HL-60 (cell line): ENCODE results near the gene SLC5A11.

Source experiments
- DNase-seq, 2 experiments: peaks; one replicate each; pipeline ENCODE4 v3.0.0-alpha.2; 2010 to 2020; ENCODE audit warnings: low read depth in 1 of 2, low spot score in 1 of 2
- H3K27ac ChIP-seq: fragments of 250-450 bp; sonication (Bioruptor Pico); replicated peaks from 2 replicates; pipeline ENCODE4 v1.5.1; 2020; ENCODE audit warnings: mild to moderate bottlenecking, moderate library complexity
- H3K27me3 ChIP-seq: fragments of 250-450 bp; sonication (Bioruptor Pico); 2 replicates; pipeline ENCODE4 v1.5.1; 2021; ENCODE audit warnings: mild to moderate bottlenecking, moderate library complexity; ENCODE audit not compliant: insufficient read depth, poor library complexity, severe bottlenecking
- H3K4me3 ChIP-seq: replicated peaks from 2 replicates; pipeline ENCODE4 v1.5.1; 2011; ENCODE audit warnings: mild to moderate bottlenecking, control low read depth, low read length; ENCODE audit not compliant: insufficient read depth
- GABPA ChIP-seq: IDR thresholded peaks from 2 replicates; pipeline ENCODE4 v1.6.1; 2012; ENCODE audit warnings: low read depth
- POLR2AphosphoS5 ChIP-seq: IDR thresholded peaks from 2 replicates; pipeline ENCODE4 v1.6.1; 2012; ENCODE audit warnings: low read depth
- SPI1 ChIP-seq: IDR thresholded peaks from 2 replicates; pipeline ENCODE4 v1.6.1; 2012; ENCODE audit warnings: low read depth, mild to moderate bottlenecking, borderline replicate concordance
- TF ChIP-seq, protein P1 (sequence below): IDR thresholded peaks from 2 replicates; pipeline ENCODE4 v1.6.1; 2012; ENCODE audit warnings: low read depth; ENCODE audit not compliant: insufficient replicate concordance
- TF ChIP-seq, protein P2 (sequence below): IDR thresholded peaks from one replicate; pipeline ENCODE4 v1.5.1; 2011; ENCODE audit warnings: low read length, control low read depth, inconsistent platforms; ENCODE audit not compliant: insufficient read depth

SLC5A11 gene

DNA sequence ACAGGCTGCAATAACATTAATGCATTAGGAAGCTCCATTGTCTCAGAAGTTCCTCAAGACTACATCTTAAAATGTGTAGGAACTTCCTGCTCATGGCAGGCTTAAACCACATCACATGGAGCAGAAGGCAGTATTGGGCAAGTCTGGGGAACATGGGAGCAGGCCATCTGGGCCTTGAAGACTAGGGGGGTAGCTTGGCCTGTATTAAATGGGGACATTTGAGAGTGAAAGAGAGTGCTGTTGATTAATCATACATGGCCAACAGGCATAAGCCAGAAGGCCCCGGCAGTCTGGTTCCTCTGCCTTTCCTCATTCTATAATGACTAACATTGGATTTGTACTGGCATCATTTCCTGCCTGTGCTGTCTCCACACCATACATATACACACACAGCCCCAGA lies 25.2 kb upstream of the SLC5A11 start:
- no peak overlapping the region for H3K27ac ChIP-seq
- TF ChIP-seq SPI1 = no peak
- TF ChIP-seq, protein P1, sequence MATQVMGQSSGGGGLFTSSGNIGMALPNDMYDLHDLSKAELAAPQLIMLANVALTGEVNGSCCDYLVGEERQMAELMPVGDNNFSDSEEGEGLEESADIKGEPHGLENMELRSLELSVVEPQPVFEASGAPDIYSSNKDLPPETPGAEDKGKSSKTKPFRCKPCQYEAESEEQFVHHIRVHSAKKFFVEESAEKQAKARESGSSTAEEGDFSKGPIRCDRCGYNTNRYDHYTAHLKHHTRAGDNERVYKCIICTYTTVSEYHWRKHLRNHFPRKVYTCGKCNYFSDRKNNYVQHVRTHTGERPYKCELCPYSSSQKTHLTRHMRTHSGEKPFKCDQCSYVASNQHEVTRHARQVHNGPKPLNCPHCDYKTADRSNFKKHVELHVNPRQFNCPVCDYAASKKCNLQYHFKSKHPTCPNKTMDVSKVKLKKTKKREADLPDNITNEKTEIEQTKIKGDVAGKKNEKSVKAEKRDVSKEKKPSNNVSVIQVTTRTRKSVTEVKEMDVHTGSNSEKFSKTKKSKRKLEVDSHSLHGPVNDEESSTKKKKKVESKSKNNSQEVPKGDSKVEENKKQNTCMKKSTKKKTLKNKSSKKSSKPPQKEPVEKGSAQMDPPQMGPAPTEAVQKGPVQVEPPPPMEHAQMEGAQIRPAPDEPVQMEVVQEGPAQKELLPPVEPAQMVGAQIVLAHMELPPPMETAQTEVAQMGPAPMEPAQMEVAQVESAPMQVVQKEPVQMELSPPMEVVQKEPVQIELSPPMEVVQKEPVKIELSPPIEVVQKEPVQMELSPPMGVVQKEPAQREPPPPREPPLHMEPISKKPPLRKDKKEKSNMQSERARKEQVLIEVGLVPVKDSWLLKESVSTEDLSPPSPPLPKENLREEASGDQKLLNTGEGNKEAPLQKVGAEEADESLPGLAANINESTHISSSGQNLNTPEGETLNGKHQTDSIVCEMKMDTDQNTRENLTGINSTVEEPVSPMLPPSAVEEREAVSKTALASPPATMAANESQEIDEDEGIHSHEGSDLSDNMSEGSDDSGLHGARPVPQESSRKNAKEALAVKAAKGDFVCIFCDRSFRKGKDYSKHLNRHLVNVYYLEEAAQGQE = no peak
- TF ChIP-seq POLR2AphosphoS5 = no peak
- TF ChIP-seq GABPA = no peak
- TF ChIP-seq, protein P2, sequence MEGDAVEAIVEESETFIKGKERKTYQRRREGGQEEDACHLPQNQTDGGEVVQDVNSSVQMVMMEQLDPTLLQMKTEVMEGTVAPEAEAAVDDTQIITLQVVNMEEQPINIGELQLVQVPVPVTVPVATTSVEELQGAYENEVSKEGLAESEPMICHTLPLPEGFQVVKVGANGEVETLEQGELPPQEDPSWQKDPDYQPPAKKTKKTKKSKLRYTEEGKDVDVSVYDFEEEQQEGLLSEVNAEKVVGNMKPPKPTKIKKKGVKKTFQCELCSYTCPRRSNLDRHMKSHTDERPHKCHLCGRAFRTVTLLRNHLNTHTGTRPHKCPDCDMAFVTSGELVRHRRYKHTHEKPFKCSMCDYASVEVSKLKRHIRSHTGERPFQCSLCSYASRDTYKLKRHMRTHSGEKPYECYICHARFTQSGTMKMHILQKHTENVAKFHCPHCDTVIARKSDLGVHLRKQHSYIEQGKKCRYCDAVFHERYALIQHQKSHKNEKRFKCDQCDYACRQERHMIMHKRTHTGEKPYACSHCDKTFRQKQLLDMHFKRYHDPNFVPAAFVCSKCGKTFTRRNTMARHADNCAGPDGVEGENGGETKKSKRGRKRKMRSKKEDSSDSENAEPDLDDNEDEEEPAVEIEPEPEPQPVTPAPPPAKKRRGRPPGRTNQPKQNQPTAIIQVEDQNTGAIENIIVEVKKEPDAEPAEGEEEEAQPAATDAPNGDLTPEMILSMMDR = no peak
- H3K4me3 ChIP-seq = no peak overlapping the region
- H3K27me3 ChIP-seq = no peaks in the 10 kb centered on the region
- no peak for DNase-seq

DNA sequence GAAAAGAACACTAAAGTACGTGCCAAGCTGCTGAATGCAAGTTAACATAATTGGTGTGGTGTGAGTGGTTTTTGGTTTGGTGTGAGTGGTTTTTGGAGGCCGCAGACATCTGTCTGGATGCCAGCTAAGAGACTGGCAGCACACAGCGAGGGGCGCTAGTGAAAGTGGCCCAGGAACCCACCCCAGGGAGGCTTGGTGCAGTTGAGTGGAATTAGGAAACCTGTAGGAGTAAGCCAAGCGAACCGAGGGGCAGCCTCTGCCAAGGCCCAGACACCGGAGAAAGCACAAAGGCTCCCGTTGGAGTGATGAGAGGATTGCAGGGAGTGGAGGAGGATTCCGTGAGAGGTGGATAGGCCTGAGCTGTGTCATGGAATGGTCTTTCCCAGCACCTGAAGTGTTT lies 24.6 kb upstream of the SLC5A11 start:
- H3K4me3 ChIP-seq = no peak overlapping the region
- TF ChIP-seq, protein P2 = no peak
- no peak for TF ChIP-seq POLR2AphosphoS5
- TF ChIP-seq SPI1 = no peak
- no peak for TF ChIP-seq GABPA
- TF ChIP-seq, protein P1 = no peak

DNA sequence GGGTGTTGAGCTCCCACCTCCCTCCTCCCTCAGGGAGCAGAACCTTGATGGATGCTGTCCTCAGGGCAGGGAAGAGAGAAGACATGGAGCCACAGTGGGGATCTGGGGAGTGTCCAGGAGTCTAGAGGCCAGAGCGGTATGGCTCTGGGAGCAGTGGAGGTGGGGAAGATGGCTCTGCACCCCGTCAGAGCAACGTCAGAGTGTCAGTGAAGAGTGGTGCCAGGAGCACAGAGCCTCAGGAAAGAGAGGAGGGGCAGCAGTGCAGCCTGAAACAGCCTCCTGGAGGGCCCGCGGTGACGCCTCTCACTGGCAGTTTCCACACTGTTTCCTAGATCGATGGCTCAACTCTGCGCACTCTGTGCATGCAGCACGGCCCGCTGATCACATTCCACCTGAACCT lies 23.2 kb upstream of the SLC5A11 start:
- TF ChIP-seq, protein P1 = no peak
- TF ChIP-seq SPI1 (no peak), POLR2AphosphoS5 (no peak), GABPA (no peak)
- Histone ChIP-seq H3K27me3 (no peaks in the 10 kb centered on the region), H3K27ac (no peak overlapping the region), H3K4me3 (no peak overlapping the region)
- no peak for DNase-seq

More for the DNA sequence above, 24.6 kb upstream of the SLC5A11 start:
- Histone ChIP-seq H3K27me3 (no peaks in the 10 kb centered on the region), H3K27ac (no peak overlapping the region)
- no peak for DNase-seq

DNA sequence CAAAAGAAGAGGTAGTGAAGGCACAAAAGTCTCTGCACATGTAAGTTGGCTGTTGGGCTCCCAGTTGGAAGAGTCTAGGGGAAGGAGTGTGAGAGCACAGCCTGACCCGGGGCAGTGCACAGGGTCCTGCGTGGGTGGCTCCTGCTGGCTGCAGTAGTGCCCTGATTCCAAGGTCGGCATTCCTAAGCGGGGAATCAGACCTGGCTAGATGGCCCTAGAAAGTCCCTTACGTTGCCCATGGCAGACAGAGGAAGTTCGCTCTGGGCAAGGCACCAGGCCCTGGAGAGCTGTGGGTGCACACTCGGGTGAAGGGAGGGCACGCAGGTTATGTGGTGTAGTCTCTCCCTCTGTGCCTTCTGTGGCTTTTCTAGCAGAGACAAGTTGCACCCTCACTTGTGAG lies 22.8 kb upstream of the SLC5A11 start:
- TF ChIP-seq, protein P2 = no peak
- TF ChIP-seq SPI1 (no peak), POLR2AphosphoS5 (no peak), GABPA (no peak)
- TF ChIP-seq, protein P1 = no peak
- no peak for DNase-seq
- Histone ChIP-seq H3K27ac (no peak overlapping the region), H3K4me3 (no peak overlapping the region), H3K27me3 (no peaks in the 10 kb centered on the region)
